ENCODE data around the gene CRTC3.
A peak's percentile ranks its signal among the peaks of the same experiment; 100 is the strongest.

CRTC3 gene

DNA sequence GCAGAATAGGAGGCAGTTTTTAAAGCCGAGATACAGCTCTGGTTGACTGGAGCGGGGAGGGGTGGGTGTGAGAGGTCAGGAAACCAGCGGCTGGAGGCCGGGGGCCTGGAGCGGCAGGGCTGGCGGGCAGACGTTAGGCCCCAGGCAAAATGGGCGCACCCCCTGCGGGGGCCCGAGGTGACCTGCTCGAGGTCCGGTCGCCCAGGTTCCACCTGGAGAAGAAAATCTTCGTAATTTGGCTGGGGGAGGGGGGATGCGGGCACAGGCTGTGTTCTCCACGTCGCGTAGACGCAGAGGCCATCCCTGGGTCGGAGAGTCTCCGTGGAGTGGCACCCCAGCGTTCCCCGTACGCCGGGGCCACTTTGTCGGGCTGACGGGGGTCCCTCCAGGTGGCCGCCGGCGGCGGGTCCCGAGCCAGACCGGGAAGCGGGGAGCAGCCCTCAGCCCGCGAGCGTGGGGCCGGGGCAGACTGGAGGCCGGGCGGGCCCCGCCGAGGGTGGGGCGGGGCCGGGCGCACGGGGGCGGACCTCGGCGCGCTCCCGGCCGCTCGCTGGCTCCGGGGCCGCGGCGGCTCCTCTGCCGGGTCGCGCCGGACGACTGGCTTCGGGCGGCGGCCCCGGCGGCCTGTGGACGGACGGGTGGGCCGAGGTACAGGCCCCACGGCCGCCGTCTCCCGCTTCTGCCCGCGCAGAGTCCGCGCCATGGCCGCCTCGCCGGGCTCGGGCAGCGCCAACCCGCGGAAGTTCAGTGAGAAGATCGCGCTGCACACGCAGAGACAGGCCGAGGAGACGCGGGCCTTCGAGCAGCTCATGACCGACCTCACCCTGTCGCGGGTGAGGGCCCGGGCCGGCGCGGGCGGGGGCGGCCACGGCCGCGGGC is at the start of gene CRTC3:
CRTC3 (plus strand) TSS at position 553 of the 879 bp plus-strand sequence; CDS start at position 702, 149 bp downstream.
- peak within 1 kb of the TSS; percentile 76 for H3K4me3 ChIP-seq (ENCODE audit: low read length)
- no peak within 1 kb of the TSS for H3K27ac ChIP-seq (ENCODE audit: low read length)
- no peaks in the 10 kb centered on the region for H3K36me3 ChIP-seq (ENCODE audit: insufficient read depth, low read depth, low read length)
- H3K9ac ChIP-seq (ENCODE audit: low read depth, low read length), result peak within 1 kb of the TSS; percentile 56; the same call in 1 of the 2 replicates
- H3K9me3 ChIP-seq (ENCODE audit: insufficient read depth, low read depth, low read length), result no peaks in the 10 kb centered on the region
- peaks cover 3% of the 10 kb centered on the region; the same call in 1 of the 2 replicates for H3K4me1 ChIP-seq (ENCODE audit: insufficient read depth, low read length)
- peaks cover 51% of the 10 kb centered on the region for H3K27me3 ChIP-seq (ENCODE audit: insufficient read depth, low read length)

- Histone ChIP-seq H3K9me3 (ENCODE audit: insufficient read depth, low read depth, low read length) (no peaks in the 10 kb centered on the region), H3K36me3 (ENCODE audit: insufficient read depth, low read depth, low read length) (peaks cover 75% of the 10 kb centered on the region), H3K27me3 (ENCODE audit: insufficient read depth, low read length) (no peaks in the 10 kb centered on the region), H3K9ac (ENCODE audit: low read depth, low read length) (no peak overlapping the region), H3K4me3 (ENCODE audit: low read length) (no peak overlapping the region), H3K4me1 (ENCODE audit: insufficient read depth, low read length) (no peaks in the 10 kb centered on the region), H3K27ac (ENCODE audit: low read length) (no peak overlapping the region)
These were observed 48.7 kb upstream of the CRTC3 start for GRCh38 chr15:90481023-90481422.

- peaks cover 75% of the 10 kb centered on the region for H3K36me3 ChIP-seq (ENCODE audit: insufficient read depth, low read depth, low read length)
These were observed 47.4 kb upstream of the CRTC3 start for GRCh38 chr15:90482124-90483011.

DNA sequence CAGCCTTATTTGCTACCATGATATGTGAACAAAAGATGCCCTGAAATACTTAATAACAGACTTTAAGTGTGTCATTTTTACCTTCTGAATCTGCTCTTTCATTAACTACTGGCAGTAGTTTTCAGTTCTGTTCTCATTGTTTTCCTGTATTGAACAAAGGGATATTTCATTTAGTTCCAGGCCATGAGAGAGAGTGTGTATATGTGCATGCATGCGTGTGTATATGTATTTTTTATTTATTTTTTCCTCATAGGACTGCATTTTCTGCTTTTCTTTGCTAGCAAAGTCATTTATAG is 46.8 kb upstream of the CRTC3 start:
- no peaks in the 10 kb centered on the region for H3K9me3 ChIP-seq (ENCODE audit: insufficient read depth, low read depth, low read length)
- no peaks in the 10 kb centered on the region for H3K4me1 ChIP-seq (ENCODE audit: insufficient read depth, low read length)
- no peak overlapping the region for H3K4me3 ChIP-seq (ENCODE audit: low read length)
- no peak overlapping the region for H3K27ac ChIP-seq (ENCODE audit: low read length)
- H3K27me3 ChIP-seq (ENCODE audit: insufficient read depth, low read length), result no peaks in the 10 kb centered on the region
- peaks cover 72% of the 10 kb centered on the region for H3K36me3 ChIP-seq (ENCODE audit: insufficient read depth, low read depth, low read length)
- H3K9ac ChIP-seq (ENCODE audit: low read depth, low read length), result no peak overlapping the region

More at GRCh38 chr15:90482124-90483011, 47.4 kb upstream of the CRTC3 start:
- Histone ChIP-seq H3K9ac (ENCODE audit: low read depth, low read length) (no peak overlapping the region), H3K9me3 (ENCODE audit: insufficient read depth, low read depth, low read length) (no peaks in the 10 kb centered on the region), H3K4me1 (ENCODE audit: insufficient read depth, low read length) (no peaks in the 10 kb centered on the region), H3K27ac (ENCODE audit: low read length) (no peak overlapping the region), H3K27me3 (ENCODE audit: insufficient read depth, low read length) (no peaks in the 10 kb centered on the region), H3K4me3 (ENCODE audit: low read length) (no peak overlapping the region)

- no peaks in the 10 kb centered on the region for H3K27me3 ChIP-seq (ENCODE audit: insufficient read depth, low read length)
- no peak overlapping the region for H3K4me3 ChIP-seq (ENCODE audit: low read length)
- no peak overlapping the region for H3K27ac ChIP-seq (ENCODE audit: low read length)
- H3K9ac ChIP-seq (ENCODE audit: low read depth, low read length), result no peak overlapping the region
- no peaks in the 10 kb centered on the region for H3K4me1 ChIP-seq (ENCODE audit: insufficient read depth, low read length)
- H3K9me3 ChIP-seq (ENCODE audit: insufficient read depth, low read depth, low read length), result no peaks in the 10 kb centered on the region
- H3K36me3 ChIP-seq (ENCODE audit: insufficient read depth, low read depth, low read length), result peaks cover 70% of the 10 kb centered on the region
These were observed 46.1 kb upstream of the CRTC3 start for GRCh38 chr15:90483637-90484036.

DNA sequence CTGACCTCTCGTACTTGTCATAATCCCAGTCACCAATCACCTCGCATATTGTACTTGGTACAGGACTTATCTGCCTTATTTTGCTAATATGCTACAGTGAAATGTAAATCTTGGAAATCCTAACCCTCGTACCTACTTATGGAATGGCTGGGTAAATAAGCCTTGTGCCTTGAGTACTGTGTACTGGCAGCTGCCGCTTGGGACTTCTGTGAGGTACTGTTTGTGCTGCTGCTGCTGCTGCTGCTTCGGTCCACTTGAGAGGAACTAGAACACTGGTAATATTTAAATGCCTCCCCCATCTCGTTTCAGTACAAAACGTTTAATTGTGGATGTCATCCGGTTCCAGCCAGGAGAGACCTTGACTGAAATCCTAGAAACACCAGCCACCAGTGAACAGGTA is 42.5 kb upstream of the CRTC3 start:
- no peaks in the 10 kb centered on the region for H3K27me3 ChIP-seq (ENCODE audit: insufficient read depth, low read length)
- no peak overlapping the region for H3K27ac ChIP-seq (ENCODE audit: low read length)
- H3K4me1 ChIP-seq (ENCODE audit: insufficient read depth, low read length), result no peaks in the 10 kb centered on the region
- H3K9me3 ChIP-seq (ENCODE audit: insufficient read depth, low read depth, low read length), result no peaks in the 10 kb centered on the region
- no peak overlapping the region for H3K4me3 ChIP-seq (ENCODE audit: low read length)
- H3K9ac ChIP-seq (ENCODE audit: low read depth, low read length), result no peak overlapping the region
- peaks cover 82% of the 10 kb centered on the region for H3K36me3 ChIP-seq (ENCODE audit: insufficient read depth, low read depth, low read length)

DNA sequence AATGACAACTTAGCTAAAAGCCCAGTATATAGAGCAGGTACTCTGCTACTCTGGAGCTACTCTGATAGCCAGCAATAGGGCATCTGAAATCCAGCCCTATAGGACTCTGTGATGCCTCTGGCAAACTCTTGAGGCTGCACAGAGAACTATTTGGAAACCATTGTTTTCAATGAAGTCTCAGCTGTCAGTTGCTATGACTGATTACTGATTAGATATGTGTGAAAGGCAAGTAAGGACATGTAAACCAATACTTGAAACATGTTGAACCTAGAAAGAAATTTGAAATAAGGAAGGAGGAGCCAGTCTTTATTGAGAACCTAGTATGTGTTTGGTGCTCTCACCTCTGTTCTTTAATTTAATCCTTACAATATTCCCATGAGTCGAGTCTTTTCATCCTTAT is 40.2 kb upstream of the CRTC3 start:
- Histone ChIP-seq H3K4me1 (ENCODE audit: insufficient read depth, low read length) (no peaks in the 10 kb centered on the region), H3K27ac (ENCODE audit: low read length) (no peak overlapping the region), H3K4me3 (ENCODE audit: low read length) (no peak overlapping the region), H3K27me3 (ENCODE audit: insufficient read depth, low read length) (no peaks in the 10 kb centered on the region), H3K36me3 (ENCODE audit: insufficient read depth, low read depth, low read length) (peaks cover 86% of the 10 kb centered on the region), H3K9ac (ENCODE audit: low read depth, low read length) (no peak overlapping the region), H3K9me3 (ENCODE audit: insufficient read depth, low read depth, low read length) (no peaks in the 10 kb centered on the region)

- peaks cover 88% of the 10 kb centered on the region for H3K36me3 ChIP-seq (ENCODE audit: insufficient read depth, low read depth, low read length)
- no peaks in the 10 kb centered on the region for H3K27me3 ChIP-seq (ENCODE audit: insufficient read depth, low read length)
- H3K4me3 ChIP-seq (ENCODE audit: low read length), result no peak overlapping the region
- H3K9me3 ChIP-seq (ENCODE audit: insufficient read depth, low read depth, low read length), result no peaks in the 10 kb centered on the region
- H3K4me1 ChIP-seq (ENCODE audit: insufficient read depth, low read length), result no peaks in the 10 kb centered on the region
- no peak overlapping the region for H3K9ac ChIP-seq (ENCODE audit: low read depth, low read length)
- no peak overlapping the region for H3K27ac ChIP-seq (ENCODE audit: low read length)
These were observed 39.8 kb upstream of the CRTC3 start for GRCh38 chr15:90489944-90490343.

DNA sequence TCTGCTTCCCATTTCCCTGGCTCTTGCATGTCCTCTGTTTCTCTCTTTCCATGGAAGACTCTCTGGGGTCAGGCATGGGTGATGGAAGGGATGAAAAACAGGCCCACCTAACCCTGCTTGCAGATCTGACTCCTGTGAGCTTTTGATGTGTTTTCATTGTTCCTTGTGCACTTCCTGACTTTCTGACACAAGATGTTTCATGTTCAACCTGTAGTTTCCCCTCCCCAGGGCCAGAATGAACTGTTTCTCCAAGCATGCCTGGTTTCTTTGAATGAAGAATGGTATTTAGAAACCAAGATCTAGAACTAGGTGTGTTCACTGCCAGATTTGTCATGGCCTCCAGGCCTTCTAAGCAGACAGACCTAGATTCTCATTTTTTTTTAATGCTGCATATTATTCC is 36.1 kb upstream of the CRTC3 start:
- H3K4me1 ChIP-seq (ENCODE audit: insufficient read depth, low read length), result no peaks in the 10 kb centered on the region
- no peaks in the 10 kb centered on the region for H3K27me3 ChIP-seq (ENCODE audit: insufficient read depth, low read length)
- H3K4me3 ChIP-seq (ENCODE audit: low read length), result no peak overlapping the region
- H3K27ac ChIP-seq (ENCODE audit: low read length), result no peak overlapping the region
- H3K9me3 ChIP-seq (ENCODE audit: insufficient read depth, low read depth, low read length), result no peaks in the 10 kb centered on the region
- H3K36me3 ChIP-seq (ENCODE audit: insufficient read depth, low read depth, low read length), result peaks cover 82% of the 10 kb centered on the region
- no peak overlapping the region for H3K9ac ChIP-seq (ENCODE audit: low read depth, low read length)

- H3K27ac ChIP-seq (ENCODE audit: low read length), result no peak overlapping the region
- no peaks in the 10 kb centered on the region for H3K27me3 ChIP-seq (ENCODE audit: insufficient read depth, low read length)
- H3K4me3 ChIP-seq (ENCODE audit: low read length), result no peak overlapping the region
- no peaks in the 10 kb centered on the region for H3K4me1 ChIP-seq (ENCODE audit: insufficient read depth, low read length)
- H3K9ac ChIP-seq (ENCODE audit: low read depth, low read length), result no peak overlapping the region
- H3K36me3 ChIP-seq (ENCODE audit: insufficient read depth, low read depth, low read length), result peaks cover 81% of the 10 kb centered on the region
- no peaks in the 10 kb centered on the region for H3K9me3 ChIP-seq (ENCODE audit: insufficient read depth, low read depth, low read length)
These were observed 34.7 kb upstream of the CRTC3 start for GRCh38 chr15:90495067-90495466.

DNA sequence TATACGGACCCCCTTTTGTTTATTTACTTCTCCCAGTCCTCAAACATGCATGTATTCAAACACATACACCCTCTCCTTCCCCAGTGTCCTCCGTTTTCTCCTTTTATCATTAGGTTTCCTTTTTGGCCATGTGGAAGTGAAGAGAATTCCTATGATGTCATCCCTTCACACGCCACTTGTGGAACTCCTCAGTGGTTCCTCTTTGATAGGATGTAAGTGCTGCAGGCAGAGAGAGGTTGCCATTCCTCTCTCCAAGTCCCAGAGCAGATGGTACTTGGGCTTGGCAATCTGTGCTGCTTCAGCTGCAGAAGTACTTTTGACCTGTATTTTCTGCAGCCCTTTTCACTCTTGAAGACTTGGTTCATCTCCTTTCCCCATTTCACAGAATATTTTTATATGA is 32.9 kb upstream of the CRTC3 start:
- no peak overlapping the region for H3K27ac ChIP-seq (ENCODE audit: low read length)
- no peaks in the 10 kb centered on the region for H3K27me3 ChIP-seq (ENCODE audit: insufficient read depth, low read length)
- H3K36me3 ChIP-seq (ENCODE audit: insufficient read depth, low read depth, low read length), result peaks cover 84% of the 10 kb centered on the region
- H3K4me1 ChIP-seq (ENCODE audit: insufficient read depth, low read length), result no peaks in the 10 kb centered on the region
- no peaks in the 10 kb centered on the region for H3K9me3 ChIP-seq (ENCODE audit: insufficient read depth, low read depth, low read length)
- no peak overlapping the region for H3K4me3 ChIP-seq (ENCODE audit: low read length)
- H3K9ac ChIP-seq (ENCODE audit: low read depth, low read length), result no peak overlapping the region

DNA sequence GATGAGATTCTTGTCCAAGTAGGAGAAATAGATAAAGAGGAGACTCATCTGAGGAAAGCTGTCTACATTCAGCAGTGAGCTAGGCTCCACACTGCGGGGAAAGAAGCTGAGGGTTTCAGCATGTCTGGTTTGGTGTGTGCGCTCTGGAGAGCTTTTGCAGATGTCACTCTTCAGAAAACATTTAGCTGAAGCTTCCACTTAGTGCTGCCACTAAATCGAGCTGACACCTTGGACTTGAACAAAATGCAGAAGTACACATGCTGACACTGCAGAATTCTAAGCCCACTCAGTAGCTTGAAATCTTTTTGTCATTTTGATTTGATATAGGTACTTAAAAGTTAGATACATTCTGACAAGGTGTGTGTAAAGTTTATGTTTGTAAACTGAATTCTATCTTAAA is 32.3 kb upstream of the CRTC3 start:
- Histone ChIP-seq H3K4me1 (ENCODE audit: insufficient read depth, low read length) (no peaks in the 10 kb centered on the region), H3K27me3 (ENCODE audit: insufficient read depth, low read length) (no peaks in the 10 kb centered on the region), H3K4me3 (ENCODE audit: low read length) (no peak overlapping the region), H3K9ac (ENCODE audit: low read depth, low read length) (no peak overlapping the region), H3K9me3 (ENCODE audit: insufficient read depth, low read depth, low read length) (no peaks in the 10 kb centered on the region), H3K36me3 (ENCODE audit: insufficient read depth, low read depth, low read length) (peaks cover 84% of the 10 kb centered on the region), H3K27ac (ENCODE audit: low read length) (no peak overlapping the region)
